ENCODE data around the gene CACNB2.

DNA sequence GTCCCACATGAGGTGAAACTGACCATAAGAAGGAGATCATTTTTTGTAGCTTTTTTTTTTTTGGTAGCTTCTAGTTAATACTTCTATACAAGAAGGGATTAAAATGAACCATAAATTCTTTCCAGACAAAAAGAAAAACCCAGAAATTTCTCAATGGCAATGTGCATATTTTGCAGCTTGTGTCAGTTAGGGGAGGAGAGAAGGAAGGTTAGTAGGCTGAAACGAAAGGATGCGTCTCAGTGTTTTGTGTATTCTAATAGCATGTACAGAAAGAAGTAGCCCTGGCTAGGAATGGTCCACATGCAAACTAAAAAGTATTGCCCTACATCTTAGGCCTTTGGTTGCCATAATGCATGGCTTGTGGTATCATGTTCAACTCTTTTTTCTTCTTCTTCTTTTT lies 90.6 kb downstream of the CACNB2 start:
- TF ChIP-seq, protein P1, sequence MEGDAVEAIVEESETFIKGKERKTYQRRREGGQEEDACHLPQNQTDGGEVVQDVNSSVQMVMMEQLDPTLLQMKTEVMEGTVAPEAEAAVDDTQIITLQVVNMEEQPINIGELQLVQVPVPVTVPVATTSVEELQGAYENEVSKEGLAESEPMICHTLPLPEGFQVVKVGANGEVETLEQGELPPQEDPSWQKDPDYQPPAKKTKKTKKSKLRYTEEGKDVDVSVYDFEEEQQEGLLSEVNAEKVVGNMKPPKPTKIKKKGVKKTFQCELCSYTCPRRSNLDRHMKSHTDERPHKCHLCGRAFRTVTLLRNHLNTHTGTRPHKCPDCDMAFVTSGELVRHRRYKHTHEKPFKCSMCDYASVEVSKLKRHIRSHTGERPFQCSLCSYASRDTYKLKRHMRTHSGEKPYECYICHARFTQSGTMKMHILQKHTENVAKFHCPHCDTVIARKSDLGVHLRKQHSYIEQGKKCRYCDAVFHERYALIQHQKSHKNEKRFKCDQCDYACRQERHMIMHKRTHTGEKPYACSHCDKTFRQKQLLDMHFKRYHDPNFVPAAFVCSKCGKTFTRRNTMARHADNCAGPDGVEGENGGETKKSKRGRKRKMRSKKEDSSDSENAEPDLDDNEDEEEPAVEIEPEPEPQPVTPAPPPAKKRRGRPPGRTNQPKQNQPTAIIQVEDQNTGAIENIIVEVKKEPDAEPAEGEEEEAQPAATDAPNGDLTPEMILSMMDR (IDR thresholded peaks at IDR 0.05), result no peak
- TF ChIP-seq POLR2A (IDR thresholded peaks at IDR 0.05), result no peak

Measured in gastroesophageal sphincter (tissue), 3 donors.